ENCODE measurements around the gene FAM131B. TPM values are rescaled to one million over a fixed set of nuclear protein-coding genes. Genes with fewer than 3 reads are reported as not detected.

FAM131B gene
- total and polyA plus RNA-seq, 8 donors = 0.05 to 0.25 (median 0.11) TPM

- intact Hi-C loops (cut with DNase I) = no loop called here
- DNase-seq (peak in 1 of 6 donors; percentile 6), FAIRE-seq (no peak), ATAC-seq (no peak)
- Histone ChIP-seq H3K4me3 (peak overlapping the region in 1 of 4 donors; percentile 97), H3K27me3 (no peaks in the 10 kb centered on the region), H3K36me3 (peaks cover 0 to 9% (median 0%) of the 10 kb centered on the region in 3 donors), H3K9me3 (no peaks in the 10 kb centered on the region), H3K27ac (no peak overlapping the region), H3K4me1 (peaks cover 0 to 6% (median 0%) of the 10 kb centered on the region in 3 donors)
- no peak for TF ChIP-seq CTCF (IDR thresholded peaks at IDR 0.05)
- 78 to 85% methylated on average over 5 of the region's 5 CpGs for WGBS, 2 donors
These were observed 21.6 kb upstream of the FAM131B start for GRCh38 chr7:143384148-143384547.

GRCh38 chr7:143383642-143383957 is 21.1 kb upstream of the FAM131B start:
- peak overlapping the region in 1 of 4 donors; percentile 97 for H3K4me3 ChIP-seq
- H3K9me3 ChIP-seq = no peaks in the 10 kb centered on the region
- FAIRE-seq (no peak), ATAC-seq (no peak), DNase-seq (peak in 1 of 6 donors; percentile 10)
- H3K27ac ChIP-seq = no peak overlapping the region
- H3K36me3 ChIP-seq = peaks cover 0 to 4% (median 0%) of the 10 kb centered on the region in 3 donors
- intact Hi-C loops (cut with DNase I) = no loop called here
- TF ChIP-seq CTCF (IDR thresholded peaks at IDR 0.05) = no peak
- WGBS, 2 donors = 71 to 75% methylated on average over 1 of the region's 1 CpG
- no peaks in the 10 kb centered on the region for H3K27me3 ChIP-seq
- peaks cover 0 to 8% (median 0%) of the 10 kb centered on the region in 3 donors for H3K4me1 ChIP-seq

GRCh38 chr7:143382791-143383641 is 20.5 kb upstream of the FAM131B start:
- intact Hi-C loops (cut with DNase I) = no loop called here
- FAIRE-seq (no peak), ATAC-seq (no peak), DNase-seq (peak in 3 of 6 donors; percentile 22 to 71 (median 46))
- WGBS, 2 donors = 94 to 95% methylated on average over 15 of the region's 15 CpGs
- TF ChIP-seq CTCF (IDR thresholded peaks at IDR 0.05) = no peak
- Histone ChIP-seq H3K27me3 (no peaks in the 10 kb centered on the region), H3K9me3 (no peaks in the 10 kb centered on the region), H3K4me3 (peak overlapping the region in 2 of 4 donors; percentile 70 to 97), H3K36me3 (no peaks in the 10 kb centered on the region), H3K4me1 (peaks cover 0 to 8% (median 0%) of the 10 kb centered on the region in 3 donors), H3K27ac (peak overlapping the region in 1 of 4 donors; percentile 94)

GRCh38 chr7:143382126-143382790 is 19.7 kb upstream of the FAM131B start:
- FAIRE-seq (no peak), DNase-seq (peak in 1 of 6 donors; percentile 66), ATAC-seq (no peak)
- 61 to 74% methylated on average over 16 to 21 of the region's 21 CpGs for WGBS, 2 donors
- H3K36me3 ChIP-seq = no peaks in the 10 kb centered on the region
- no peaks in the 10 kb centered on the region for H3K27me3 ChIP-seq
- no peaks in the 10 kb centered on the region for H3K9me3 ChIP-seq
- H3K27ac ChIP-seq = peak overlapping the region; percentile 83 to 94 (median 92)
- intact Hi-C loops (cut with DNase I) = no loop called here
- H3K4me3 ChIP-seq = peak overlapping the region; percentile 70 to 99 (median 84)
- TF ChIP-seq CTCF (IDR thresholded peaks at IDR 0.05) = no peak
- H3K4me1 ChIP-seq = peaks cover 0 to 8% (median 0%) of the 10 kb centered on the region in 3 donors

Measured in pancreas (tissue), 10 donors.